GM19372 (cell line): ENCODE results near the gene DENND1B.

ENCODE experiments used
- ATAC-seq: cut with Tn5 transposase; IDR thresholded peaks from one replicate; pipeline ENCODE4 v1.9.1; 2021; ENCODE audit warnings: mild to moderate bottlenecking, low read depth, moderate library complexity; ENCODE audit not compliant: unreplicated experiment

DENND1B gene

DNA sequence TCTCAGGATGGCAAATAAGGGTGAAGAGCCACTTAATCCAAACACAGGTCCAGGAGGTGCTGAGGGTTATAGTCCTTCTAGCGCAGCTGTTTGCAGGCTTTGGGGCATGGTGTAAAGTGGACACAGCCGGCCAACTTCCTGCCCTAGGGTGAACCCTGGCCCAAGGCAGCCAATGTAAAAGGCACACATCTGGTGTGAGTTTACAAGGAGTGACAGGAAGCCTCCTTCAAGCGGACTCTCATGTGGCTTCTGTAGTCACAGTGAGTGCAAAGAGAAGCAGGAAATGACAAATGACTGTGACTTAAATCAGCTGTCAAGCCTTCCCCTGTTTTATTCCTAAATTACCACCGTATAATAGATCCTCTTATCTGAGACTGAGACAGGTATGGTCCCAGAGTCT is 294.2 kb downstream of the DENND1B start:
- no peak for ATAC-seq

DNA sequence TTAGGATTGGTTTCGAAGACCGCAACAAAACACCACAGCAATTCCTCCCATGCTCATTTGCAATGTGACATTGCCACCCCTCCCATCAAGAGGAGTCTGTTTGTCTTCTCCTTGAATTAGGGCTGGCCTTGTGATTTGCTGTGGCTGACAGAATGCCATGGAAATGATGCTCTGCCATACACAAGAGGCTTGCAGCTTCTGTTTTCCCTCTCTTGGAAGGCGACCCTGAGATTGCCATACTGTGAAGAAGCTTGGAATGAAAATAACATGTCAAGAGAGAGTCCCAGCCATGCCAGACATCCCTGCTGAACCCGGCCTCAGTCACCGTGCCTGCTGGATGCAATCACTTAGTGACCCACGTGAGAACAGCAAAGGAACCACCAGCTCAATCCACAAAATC is 294.8 kb downstream of the DENND1B start:
- ATAC-seq = no peak

DNA sequence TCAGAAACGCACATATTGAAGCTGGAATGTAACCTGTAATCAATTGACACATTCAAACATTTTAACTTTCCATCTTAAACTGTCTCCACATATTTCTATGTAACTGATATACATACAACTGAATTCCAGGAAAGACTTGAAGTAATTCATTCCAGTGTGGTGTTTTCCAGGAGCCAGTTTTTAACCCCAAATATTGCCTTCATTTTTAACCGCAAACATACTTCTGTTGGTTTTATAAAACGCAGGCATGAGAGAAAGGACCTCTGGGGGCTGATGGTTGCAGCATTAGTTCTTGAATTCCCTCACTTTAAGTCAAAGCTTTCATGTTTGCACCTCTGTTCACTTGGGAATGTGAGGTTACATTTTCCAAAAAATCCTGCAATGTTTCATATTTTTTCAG is 303.1 kb downstream of the DENND1B start:
- ATAC-seq = no peak

DNA sequence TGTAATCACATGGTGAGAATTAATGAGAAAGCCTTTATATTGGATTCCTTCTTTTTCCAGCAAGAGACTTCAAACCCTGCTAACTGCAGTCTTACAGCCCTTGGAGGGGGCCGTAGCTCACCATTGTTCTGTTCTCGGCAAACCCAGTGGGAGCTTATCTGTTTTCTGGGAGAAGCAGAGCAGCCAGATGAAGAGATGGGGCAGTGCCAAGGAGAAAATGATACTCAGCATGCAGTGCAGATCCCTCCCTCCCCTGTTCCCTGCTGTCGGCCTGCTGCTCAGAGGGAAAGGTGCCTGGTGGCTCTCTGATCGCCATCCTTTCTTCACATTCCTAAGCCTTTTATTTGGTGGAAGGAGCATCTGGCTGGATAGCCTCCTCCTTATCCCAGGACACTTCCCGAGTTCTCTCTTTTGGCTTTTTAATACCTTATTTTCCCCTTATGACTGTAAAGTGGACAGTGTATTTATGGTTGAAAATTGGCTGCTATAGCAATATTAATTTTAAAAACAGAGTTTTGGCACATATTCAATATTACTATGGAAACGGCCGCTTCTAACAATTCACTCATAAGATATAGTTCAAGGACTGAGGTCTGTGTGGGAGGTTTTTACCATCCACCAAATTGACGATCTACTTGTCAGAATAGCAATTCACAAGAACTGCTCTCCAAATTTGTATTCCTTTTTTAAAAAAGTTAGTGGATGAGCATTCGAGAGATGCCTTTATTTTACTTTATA is 303.9 kb downstream of the DENND1B start:
- no peak for ATAC-seq

DNA sequence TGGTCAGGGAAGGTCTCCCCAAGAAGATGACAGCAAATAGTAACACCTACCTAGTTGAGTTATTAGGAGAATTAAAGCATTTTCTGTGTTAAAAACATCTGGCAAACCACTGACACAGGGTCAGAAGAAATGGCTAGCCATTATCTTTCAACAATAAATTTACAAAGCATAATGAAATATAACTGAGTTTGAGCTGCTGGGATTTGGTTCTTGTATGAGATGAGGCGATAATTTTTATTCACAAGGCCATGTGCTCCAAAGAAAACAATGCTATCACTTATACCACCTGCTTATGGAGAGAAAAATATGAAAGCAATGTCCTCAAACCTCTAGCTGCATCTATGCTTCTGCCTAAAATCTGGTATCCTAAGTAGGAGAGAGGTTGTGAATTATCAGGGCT is 304.9 kb downstream of the DENND1B start:
- ATAC-seq = no peak

DNA sequence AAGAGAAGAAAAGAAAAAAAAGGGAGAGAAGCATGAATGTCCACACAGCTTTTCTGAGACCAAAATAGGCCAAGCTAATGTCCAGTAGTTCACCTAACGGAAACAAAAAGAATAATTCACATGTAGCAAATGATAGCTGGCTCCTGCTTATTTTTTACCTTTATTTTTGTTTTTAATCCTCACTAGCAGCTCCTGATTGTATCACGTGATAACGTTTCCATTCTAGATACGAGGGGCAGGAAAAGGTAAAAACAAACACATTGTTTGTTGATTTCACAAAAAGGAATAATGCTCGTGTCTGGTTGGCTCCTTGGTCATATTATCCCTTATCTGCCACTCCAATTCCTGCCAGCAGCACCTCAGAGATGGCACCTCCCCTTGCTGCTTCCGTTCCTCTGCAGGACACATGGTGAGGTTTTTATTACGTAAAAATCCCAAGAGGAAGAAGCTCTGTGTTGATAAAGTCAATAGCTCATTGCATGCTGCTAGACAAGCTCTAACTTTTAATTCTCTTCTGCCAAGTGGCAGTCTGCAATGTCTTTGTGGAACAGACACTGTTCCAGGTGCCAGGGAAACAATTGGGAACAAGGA is 305.6 kb downstream of the DENND1B start:
- no peak for ATAC-seq

DNA sequence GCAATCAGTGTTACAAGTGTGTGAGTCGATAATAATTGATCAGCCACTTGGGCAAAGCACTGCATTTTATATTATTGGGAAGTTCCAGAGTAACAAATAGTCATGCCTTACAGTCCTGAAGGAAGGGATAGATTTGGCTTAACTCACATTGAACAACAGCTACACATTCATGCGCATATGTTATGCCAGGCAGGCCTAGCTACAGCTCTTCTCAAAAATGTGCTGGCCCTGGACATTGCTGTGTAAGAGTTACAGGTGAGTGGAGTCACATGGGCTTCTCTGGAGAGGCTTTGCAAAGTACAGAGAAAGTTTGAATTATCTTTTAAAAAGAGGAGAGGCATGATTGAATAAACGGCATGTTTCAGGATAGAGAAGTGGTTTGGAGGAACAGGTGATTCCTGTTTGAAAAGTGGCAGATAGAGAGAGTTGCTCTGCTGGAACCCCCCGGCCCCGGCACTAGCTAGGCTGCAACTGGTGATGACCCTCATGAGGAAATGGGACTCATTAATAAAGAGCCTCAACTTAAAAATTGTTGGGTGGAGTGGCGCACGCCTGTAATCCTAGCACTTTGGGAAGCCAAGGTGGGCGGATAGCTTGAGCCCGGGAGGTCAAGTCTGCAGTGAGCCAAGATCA is 306.6 kb downstream of the DENND1B start:
- no peak for ATAC-seq

DNA sequence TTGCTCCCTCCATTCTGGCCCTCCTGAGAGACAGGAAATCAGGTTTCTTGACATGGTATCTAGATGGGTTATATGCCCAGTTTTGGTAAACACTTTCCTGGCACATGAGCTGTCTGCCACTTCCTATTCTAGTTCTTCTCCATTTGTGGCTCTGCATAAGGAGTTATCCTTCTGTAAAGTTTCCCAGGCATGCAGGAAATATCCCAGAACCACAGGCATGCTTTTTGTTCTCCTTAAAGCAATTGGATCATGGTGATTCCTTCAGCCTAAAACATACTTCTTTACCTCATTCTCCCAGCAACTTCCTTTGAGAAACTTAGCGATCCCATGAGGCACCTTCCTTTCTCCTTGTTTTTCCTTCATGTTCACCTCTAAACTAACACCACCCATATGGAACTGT is 307.4 kb downstream of the DENND1B start:
- no peak for ATAC-seq

DNA sequence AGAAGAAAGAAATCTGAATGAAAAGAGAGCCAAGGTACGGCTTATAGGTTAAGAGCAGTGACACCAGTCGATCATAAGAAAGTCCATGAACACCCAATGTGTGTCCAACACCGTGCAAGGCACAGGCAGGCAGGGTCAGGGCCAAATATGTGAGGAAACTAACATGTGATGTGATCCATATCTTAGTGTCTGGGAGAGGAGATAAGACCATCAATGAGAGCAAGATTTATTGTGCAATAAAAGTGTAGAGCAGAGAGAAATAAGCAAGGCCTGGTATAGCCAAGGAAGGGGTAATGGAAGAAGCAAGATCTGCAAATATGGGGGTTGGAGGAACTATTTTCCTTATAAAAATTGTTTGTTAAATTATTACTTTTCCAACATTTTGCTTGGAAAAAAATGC is 308.5 kb downstream of the DENND1B start:
- no peak for ATAC-seq

DNA sequence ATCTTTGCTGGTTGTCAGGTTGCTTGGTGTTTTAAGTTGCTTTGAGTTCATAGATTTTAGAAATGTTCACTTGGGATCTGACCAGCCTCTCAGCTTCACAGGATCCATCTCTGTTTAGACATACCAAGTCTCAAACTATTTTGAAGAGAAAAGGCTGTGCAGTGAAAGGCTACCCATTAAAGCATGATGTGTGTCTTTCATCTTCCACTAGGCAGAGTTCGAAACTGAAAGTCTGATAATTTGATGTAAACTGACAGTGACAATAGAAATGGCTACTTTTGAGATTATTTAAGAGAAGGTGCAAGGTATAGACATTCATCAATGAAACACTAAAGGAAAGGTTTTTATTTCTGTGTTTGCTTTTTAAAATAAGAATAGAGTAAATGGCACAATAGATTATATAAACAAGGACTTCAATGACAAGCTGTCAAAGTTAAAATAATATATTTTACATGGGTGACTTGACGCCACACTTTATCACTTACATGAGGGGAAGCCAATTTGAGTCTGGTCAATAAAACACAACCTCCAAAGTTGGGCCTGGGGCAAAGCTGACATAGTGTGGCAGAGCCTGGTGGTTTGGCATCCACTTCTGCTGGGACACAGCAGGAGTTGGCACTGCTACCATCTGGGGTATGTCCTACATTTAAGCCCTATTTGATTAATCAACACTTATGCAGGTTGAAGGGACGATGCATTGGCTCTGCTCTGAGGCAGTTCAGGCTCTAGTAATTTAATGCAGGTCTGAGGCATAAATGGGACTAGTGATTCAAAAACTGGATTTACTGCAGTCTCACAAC is 309.6 kb downstream of the DENND1B start:
- ATAC-seq = no peak

DNA sequence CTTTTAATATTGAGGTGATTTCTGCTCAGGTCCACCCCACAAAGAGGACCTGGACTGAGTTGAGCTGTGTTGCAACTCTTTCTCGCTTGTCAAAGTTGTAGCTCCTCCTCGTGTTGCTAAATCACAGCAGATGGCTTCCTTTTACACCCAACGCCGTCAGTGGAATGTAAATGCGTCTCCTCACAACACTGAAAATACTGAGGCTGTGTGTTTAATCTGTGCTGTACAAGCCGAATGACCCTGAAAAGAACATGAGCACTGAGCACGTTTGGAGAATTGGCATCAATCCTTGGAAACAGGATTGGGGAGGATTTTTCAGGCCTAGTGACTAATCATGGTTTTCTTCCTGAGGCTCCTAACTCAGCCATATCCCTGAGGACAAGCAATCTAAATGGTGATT is 311.2 kb downstream of the DENND1B start:
- ATAC-seq = no peak

DNA sequence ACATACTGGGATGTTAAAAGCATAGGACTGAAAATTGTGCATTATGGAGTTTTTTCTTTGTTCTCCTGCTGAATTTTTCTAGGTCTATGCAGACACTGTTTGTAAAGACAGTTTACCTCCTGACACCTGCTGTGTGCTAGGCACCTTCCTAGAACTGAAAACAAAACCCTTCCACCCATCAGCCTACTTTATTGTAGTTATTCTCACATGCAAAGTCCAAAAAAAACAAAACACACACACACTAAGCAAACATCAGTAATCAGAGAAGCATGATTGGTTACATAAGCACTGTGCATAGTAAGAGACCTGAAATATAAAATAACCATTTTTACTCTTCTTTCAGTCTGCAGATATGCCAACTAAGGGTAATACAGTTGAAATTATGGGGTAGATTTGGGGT is 312.1 kb downstream of the DENND1B start:
- ATAC-seq = no peak

DNA sequence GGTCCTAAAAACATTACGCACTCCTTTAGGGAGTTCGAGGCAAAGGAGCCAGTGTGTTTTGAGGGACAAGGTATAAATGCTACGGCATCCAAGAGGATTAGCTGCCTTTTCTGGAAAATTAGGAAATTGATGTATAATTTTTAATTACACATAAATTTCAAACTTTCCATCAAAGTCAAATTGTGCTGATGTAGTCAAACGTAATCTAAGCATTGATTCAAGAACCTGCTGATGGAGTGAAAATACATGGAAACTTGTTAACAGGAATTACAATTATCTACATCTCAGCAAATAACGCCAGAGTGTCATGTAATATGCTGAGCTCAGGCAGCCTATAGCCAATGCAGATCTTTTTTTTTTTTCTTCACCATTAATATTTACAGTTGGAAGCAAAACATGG is 312.7 kb downstream of the DENND1B start:
- ATAC-seq = no peak
